ENCODE data around the gene AMH. TPM values are rescaled to one million over a fixed set of nuclear protein-coding genes. Genes with fewer than 3 reads are reported as not detected.

AMH gene
- total and polyA plus RNA-seq, 2 of the 13 experiments (the other 11 are each of a cell fraction or from before 2014, with no cell fraction given) = 0.03 to 0.18 TPM

DNA sequence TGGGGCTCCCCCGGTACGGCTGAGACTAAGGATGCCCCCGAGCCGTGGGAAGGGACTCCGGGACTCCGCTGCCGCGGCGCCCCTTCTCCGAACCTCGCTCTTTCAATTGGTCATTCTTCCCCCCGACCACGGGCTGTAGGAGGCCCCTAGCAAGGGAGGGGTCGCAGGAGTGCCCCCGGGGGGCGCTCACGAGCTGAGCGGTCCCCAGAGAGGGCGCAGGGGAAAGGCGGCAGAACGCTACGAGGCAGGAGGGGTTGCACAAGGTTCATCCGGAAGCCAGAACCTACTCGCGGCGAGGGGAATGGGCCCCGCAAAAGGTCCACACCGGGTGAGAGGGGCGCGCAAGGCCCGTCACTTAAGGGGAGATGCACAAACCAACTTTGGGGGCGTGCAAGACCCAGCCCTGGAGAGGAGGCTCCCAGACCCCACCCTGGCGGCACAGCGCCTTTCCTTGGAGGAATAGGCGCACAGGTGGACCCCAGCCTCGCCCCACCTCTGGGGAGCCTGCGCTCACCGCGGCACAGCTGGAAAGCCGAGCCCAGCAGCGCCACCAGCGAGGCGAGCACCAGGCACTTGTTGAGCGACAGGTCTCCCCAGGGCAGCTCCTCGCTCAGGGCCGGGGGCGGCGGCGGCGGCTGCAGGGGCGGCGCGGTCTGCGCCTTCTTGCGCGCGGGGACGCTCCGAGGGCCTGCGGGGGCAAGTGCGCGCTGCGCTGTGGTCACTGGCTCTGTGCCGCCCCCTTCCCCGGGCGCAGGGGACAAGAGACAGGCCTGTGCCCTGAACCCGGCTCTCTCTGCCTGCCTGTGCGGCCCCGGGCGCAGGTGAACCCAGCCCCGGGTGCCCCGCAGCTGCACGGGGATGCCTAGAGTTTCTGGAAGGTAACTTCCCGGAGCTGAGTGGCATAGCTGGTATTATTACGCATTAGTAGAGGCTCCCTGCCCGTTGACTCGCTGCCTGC lies 4.3 kb downstream of the AMH start (continued):
- TF ChIP-seq ZNF746 (CRISPR knock-in tag; IDR thresholded peaks at IDR 0.05) (peak; percentile 25; the same call in 1 of the 2 replicates), SOX6 (IDR thresholded peaks at IDR 0.05) (no peak), SOX6 (CRISPR knock-in tag; IDR thresholded peaks at IDR 0.05) (0 out of 2 replicates have a peak, but pooled peaks have one; percentile 24), MIXL1 (CRISPR knock-in tag; IDR thresholded peaks at IDR 0.05) (peak; percentile 55; the same call in 1 of the 2 replicates), BRCA1 (CRISPR knock-in tag; IDR thresholded peaks at IDR 0.05) (no peak), GABPA (IDR thresholded peaks at IDR 0.05; ENCODE audit: low read depth, low read length) (no peak), GABPA (CRISPR knock-in tag; IDR thresholded peaks at IDR 0.05; ENCODE audit: low read depth) (peak; percentile 64), ZNF350 (CRISPR knock-in tag; IDR thresholded peaks at IDR 0.05; ENCODE audit: borderline replicate concordance, low read depth) (peak; percentile 43; the same call in 1 of the 2 replicates), ZNF790 (CRISPR knock-in tag; IDR thresholded peaks at IDR 0.05; ENCODE audit: borderline replicate concordance) (no peak), NFKB2 (CRISPR knock-in tag; IDR thresholded peaks at IDR 0.05; ENCODE audit: borderline replicate concordance) (peak; percentile 42; the same call in 1 of the 2 replicates), ZNF430 (CRISPR knock-in tag; IDR thresholded peaks at IDR 0.05) (peak; percentile 63; the same call in 1 of the 2 replicates), ARHGAP35 (CRISPR knock-in tag; IDR thresholded peaks at IDR 0.05; ENCODE audit: borderline replicate concordance) (peak; percentile 36; the same call in 1 of the 2 replicates), ATF7-NPFF (CRISPR knock-in tag; IDR thresholded peaks at IDR 0.05; ENCODE audit: low read depth) (peak; percentile 66; the same call in 1 of the 2 replicates), ZSCAN25 (CRISPR knock-in tag; IDR thresholded peaks at IDR 0.05) (peak; percentile 71), GTF2F1 (IDR thresholded peaks at IDR 0.05; ENCODE audit: low read length) (no peak), PHF8 (CRISPR knock-in tag; IDR thresholded peaks at IDR 0.05) (peak; percentile 40; the same call in 1 of the 2 replicates), KLF16 (CRISPR knock-in tag; IDR thresholded peaks at IDR 0.05) (peak in 1 of 2 experiments; percentile 17; a peak in 1 of 4 replicates), SMAD3 (CRISPR knock-in tag; IDR thresholded peaks at IDR 0.05) (no peak), HNRNPLL (IDR thresholded peaks at IDR 0.05; ENCODE audit: low read depth, low read length, poor library complexity, severe bottlenecking) (peak; percentile 62), PHB2 (IDR thresholded peaks at IDR 0.05; ENCODE audit: partially characterized antibody) (no peak), ZNF891 (CRISPR knock-in tag; IDR thresholded peaks at IDR 0.05) (no peak; the same call in 1 of the 2 replicates)
- TF ChIP-seq, protein P1, sequence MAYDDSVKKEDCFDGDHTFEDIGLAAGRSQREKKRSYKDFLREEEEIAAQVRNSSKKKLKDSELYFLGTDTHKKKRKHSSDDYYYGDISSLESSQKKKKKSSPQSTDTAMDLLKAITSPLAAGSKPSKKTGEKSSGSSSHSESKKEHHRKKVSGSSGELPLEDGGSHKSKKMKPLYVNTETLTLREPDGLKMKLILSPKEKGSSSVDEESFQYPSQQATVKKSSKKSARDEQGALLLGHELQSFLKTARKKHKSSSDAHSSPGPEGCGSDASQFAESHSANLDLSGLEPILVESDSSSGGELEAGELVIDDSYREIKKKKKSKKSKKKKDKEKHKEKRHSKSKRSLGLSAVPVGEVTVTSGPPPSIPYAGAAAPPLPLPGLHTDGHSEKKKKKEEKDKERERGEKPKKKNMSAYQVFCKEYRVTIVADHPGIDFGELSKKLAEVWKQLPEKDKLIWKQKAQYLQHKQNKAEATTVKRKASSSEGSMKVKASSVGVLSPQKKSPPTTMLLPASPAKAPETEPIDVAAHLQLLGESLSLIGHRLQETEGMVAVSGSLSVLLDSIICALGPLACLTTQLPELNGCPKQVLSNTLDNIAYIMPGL (CRISPR knock-in tag; IDR thresholded peaks at IDR 0.05; ENCODE audit: borderline replicate concordance in 1 of 2, low read depth in 1 of 2) = peak; percentile 62 to 66; a peak in 3 of 4 replicates
- TF ChIP-seq, protein P2, sequence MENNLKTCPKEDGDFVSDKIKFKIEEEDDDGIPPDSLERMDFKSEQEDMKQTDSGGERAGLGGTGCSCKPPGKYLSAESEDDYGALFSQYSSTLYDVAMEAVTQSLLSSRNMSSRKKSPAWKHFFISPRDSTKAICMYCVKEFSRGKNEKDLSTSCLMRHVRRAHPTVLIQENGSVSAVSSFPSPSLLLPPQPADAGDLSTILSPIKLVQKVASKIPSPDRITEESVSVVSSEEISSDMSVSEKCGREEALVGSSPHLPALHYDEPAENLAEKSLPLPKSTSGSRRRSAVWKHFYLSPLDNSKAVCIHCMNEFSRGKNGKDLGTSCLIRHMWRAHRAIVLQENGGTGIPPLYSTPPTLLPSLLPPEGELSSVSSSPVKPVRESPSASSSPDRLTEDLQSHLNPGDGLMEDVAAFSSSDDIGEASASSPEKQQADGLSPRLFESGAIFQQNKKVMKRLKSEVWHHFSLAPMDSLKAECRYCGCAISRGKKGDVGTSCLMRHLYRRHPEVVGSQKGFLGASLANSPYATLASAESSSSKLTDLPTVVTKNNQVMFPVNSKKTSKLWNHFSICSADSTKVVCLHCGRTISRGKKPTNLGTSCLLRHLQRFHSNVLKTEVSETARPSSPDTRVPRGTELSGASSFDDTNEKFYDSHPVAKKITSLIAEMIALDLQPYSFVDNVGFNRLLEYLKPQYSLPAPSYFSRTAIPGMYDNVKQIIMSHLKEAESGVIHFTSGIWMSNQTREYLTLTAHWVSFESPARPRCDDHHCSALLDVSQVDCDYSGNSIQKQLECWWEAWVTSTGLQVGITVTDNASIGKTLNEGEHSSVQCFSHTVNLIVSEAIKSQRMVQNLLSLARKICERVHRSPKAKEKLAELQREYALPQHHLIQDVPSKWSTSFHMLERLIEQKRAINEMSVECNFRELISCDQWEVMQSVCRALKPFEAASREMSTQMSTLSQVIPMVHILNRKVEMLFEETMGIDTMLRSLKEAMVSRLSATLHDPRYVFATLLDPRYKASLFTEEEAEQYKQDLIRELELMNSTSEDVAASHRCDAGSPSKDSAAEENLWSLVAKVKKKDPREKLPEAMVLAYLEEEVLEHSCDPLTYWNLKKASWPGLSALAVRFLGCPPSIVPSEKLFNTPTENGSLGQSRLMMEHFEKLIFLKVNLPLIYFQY (CRISPR knock-in tag; IDR thresholded peaks at IDR 0.05; ENCODE audit: borderline replicate concordance) = 0 out of 2 replicates have a peak, but pooled peaks have one; percentile 26
- TF ChIP-seq, protein P3, sequence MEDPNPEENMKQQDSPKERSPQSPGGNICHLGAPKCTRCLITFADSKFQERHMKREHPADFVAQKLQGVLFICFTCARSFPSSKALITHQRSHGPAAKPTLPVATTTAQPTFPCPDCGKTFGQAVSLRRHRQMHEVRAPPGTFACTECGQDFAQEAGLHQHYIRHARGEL (CRISPR knock-in tag; IDR thresholded peaks at IDR 0.05) = peak; percentile 62; the same call in 1 of the 2 replicates

Measured in HepG2 (cell line).